Neural crest cell (in vitro differentiated cells): Measurements from ENCODE around the gene ITK. TPM values are rescaled to one million over a fixed set of nuclear protein-coding genes. Genes with fewer than 3 reads are reported as not detected.

Experiments used
- DNase-seq: peaks from one replicate; pipeline ENCODE4 v3.0.0; 2021; ENCODE audit warnings: low read depth, mixed read lengths, low spot score
- H3K27ac Mint-ChIP-seq: one replicate; pipeline ENCODE4 v1.8.0; 2021; ENCODE audit warnings: mild to moderate bottlenecking, mixed read lengths; ENCODE audit not compliant: unreplicated experiment
- H3K27me3 Mint-ChIP-seq: 2 replicates; pipeline ENCODE4 v1.8.0; 2021; ENCODE audit warnings: low read depth, mild to moderate bottlenecking, mixed read lengths
- H3K36me3 Mint-ChIP-seq: 2 replicates; pipeline ENCODE4 v1.8.0; 2021; ENCODE audit warnings: low read depth, mild to moderate bottlenecking, mixed read lengths
- H3K4me1 Mint-ChIP-seq: 2 replicates; pipeline ENCODE4 v1.8.0; 2021; ENCODE audit warnings: mixed read lengths
- H3K4me3 Mint-ChIP-seq: one replicate; pipeline ENCODE4 v1.8.0; 2021; ENCODE audit warnings: mild to moderate bottlenecking, mixed read lengths
- H3K9me3 Mint-ChIP-seq: 2 replicates; pipeline ENCODE4 v1.8.0; 2021; ENCODE audit warnings: mixed read lengths
- CTCF ChIP-seq: fragments of 200-600 bp; sonication (generic); conservative IDR thresholded peaks from 2 replicates; pipeline ENCODE4 v1.5.0; 2021; ENCODE audit warnings: antibody characterized with exemption, mild to moderate bottlenecking
- total RNA-seq: library from RNA; stranded (reverse); gene quantifications from 2 replicates; pipeline ENCODE4 v1.2.1, GENCODE V29; 2021

The ITK gene
- total RNA-seq, 1 donor from 2014 or later = not detected

- Mint-ChIP-seq H3K4me3 (no peak overlapping the region), H3K27me3 (peaks cover 17% of the 10 kb centered on the region), H3K9me3 (no peaks in the 10 kb centered on the region), H3K4me1 (no peaks in the 10 kb centered on the region), H3K36me3 (no peaks in the 10 kb centered on the region), H3K27ac (no peak overlapping the region)
- TF ChIP-seq CTCF = no peak
- no peak for DNase-seq
These were observed 13.2 kb downstream of the ITK start for GRCh38 chr5:157193699-157194424.

DNA sequence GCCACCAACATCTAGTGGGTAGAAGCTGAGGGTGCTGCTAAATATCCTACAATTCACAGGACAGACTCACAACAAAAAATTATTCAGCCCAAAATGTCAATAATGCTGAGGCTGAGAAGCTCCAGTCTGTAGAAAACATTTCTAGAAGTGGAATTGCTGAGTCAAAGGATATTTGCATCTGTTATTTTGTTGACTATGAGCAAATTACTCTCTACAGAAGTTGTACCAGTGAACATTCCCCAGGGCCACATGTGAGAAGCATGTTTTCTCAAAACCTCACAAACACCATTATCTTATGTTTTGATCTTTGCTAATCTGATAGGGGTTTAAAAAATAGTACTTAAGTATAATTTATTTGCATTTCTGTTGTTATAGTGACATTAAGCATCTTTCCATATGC, 15.4 kb downstream of the ITK start:
- Mint-ChIP-seq H3K27ac (no peak overlapping the region), H3K27me3 (peaks cover 15% of the 10 kb centered on the region), H3K4me1 (no peaks in the 10 kb centered on the region), H3K36me3 (no peaks in the 10 kb centered on the region), H3K4me3 (no peak overlapping the region), H3K9me3 (no peaks in the 10 kb centered on the region)
- no peak for DNase-seq
- TF ChIP-seq CTCF = no peak

DNA sequence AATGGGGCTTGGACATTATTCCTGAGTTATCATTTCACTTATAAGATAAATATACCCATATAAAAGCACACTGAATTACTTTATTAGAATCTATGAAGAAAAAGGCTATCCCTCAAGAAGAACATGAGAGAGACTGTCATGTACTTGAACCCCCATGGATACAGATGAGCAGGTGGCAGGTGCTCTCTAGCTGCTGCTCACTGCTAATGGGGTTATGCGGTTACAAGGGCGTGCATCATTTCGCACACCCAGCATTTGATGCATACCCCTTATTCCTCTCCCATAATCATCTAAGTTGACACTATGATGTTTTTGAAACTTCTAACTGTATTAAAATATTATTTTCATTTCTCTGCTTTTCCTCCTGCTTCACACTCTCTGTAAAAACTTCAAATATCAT, 16.4 kb downstream of the ITK start:
- Mint-ChIP-seq H3K36me3 (no peaks in the 10 kb centered on the region), H3K9me3 (no peaks in the 10 kb centered on the region), H3K27me3 (peaks cover 17% of the 10 kb centered on the region), H3K4me1 (no peaks in the 10 kb centered on the region), H3K27ac (no peak overlapping the region), H3K4me3 (no peak overlapping the region)
- TF ChIP-seq CTCF = no peak
- no peak for DNase-seq

DNA sequence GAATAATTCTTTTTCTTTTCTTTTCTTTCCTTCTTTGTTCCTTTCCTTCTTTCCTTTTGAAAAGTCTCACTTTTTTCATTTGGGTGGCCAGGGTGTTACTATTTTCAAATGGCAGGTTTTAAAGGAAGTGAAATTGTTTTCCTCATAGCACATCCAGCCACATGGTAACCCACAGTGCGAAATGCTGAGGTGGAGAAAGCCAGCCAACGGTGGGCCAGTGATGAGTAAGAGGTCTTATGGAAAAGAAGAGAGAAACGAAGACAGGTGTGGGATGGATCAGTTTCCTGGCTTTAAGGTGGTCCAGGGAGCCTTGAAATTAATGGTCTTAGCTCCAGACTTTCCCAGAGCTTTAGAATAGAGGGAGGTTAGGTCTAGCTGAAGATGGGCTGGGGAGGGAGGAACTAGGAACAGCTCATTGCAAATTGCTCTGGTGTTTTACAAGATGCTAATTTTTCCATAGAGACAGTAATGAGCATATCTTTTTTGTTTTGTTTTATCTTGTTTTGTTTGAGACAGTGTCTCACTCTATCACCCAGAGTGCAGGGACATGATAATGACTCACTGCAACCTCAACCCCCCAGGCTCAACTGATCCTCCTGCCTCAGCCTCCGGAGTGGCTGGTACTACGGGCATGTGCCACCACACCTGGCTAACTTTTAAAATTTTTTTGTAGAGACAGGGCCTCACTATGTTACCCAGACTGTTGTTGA, 17.8 kb downstream of the ITK start:
- H3K9me3 Mint-ChIP-seq = no peaks in the 10 kb centered on the region

DNA sequence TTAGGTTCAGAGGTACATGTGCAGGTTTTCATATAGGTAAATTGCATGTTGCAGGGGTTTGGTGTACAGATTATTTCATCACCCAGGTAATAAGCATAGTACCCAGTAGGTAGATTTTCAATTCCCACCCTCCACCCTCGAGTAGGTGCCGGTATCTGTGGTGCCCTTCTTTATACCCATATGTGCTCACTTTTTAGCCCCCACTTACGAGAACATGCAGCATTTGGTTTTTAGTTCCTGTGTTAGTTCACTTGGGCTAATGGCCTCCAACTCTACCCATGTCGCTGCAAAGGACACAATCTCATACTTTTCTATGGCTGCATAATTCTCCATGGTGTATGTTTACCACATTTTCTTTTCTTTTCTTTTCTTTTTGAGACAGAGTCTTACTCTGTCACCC, 21.2 kb downstream of the ITK start:
- Mint-ChIP-seq H3K9me3 (peaks cover 3% of the 10 kb centered on the region), H3K4me1 (no peaks in the 10 kb centered on the region), H3K27me3 (peaks cover 10% of the 10 kb centered on the region), H3K36me3 (no peaks in the 10 kb centered on the region), H3K27ac (no peak overlapping the region), H3K4me3 (no peak overlapping the region)
- DNase-seq = no peak
- TF ChIP-seq CTCF = no peak

More for the DNA sequence above, 17.8 kb downstream of the ITK start:
- Mint-ChIP-seq H3K4me1 (no peaks in the 10 kb centered on the region), H3K4me3 (no peak overlapping the region), H3K27me3 (peaks cover 17% of the 10 kb centered on the region), H3K36me3 (no peaks in the 10 kb centered on the region), H3K27ac (no peak overlapping the region)
- DNase-seq = no peak
- TF ChIP-seq CTCF = no peak
